ENCODE data around the gene PIEZO1.

GRCh38 chr16:88720396-88720970, 64.5 kb downstream of the PIEZO1 start:
- TF ChIP-seq MYC (IDR thresholded peaks at IDR 0.05; ENCODE audit: low read depth, low read length): no peak
- no peak for TF ChIP-seq POLR2A (IDR thresholded peaks at IDR 0.05; ENCODE audit: extremely low read depth, insufficient read length)
- no peak for TF ChIP-seq CTCF (IDR thresholded peaks at IDR 0.05; ENCODE audit: low read depth, low read length)
